Measurements from ENCODE around the gene IFITM2. TPM values are rescaled to one million over a fixed set of nuclear protein-coding genes. Genes with fewer than 3 reads are reported as not detected.
"Not testable (repeated sequence)": the region's sequence is repeated elsewhere in the genome, so short reads cannot be mapped to it uniquely, and the experiment has no call there.

IFITM2 gene
- total RNA-seq, 2 donors from 2014 or later, result 74.1 to 115 TPM

GRCh38 chr11:306645-307371 is 808 bp upstream of the IFITM2 start:
- Histone ChIP-seq H3K36me3 (no peaks in the 10 kb centered on the region), H3K27ac (peak overlapping the region; percentile 78), H3K9ac (ENCODE audit: low read depth in 2 of 2, low read length in 2 of 2) (peak overlapping the region in 1 of 2 donors; percentile 24), H3K4me3 (no peak overlapping the region), H3K27me3 (no peaks in the 10 kb centered on the region), H3K9me3 (no peaks in the 10 kb centered on the region), H3K4me1 (no peaks in the 10 kb centered on the region)
- intact Hi-C loops (cut with DNase I), result loop anchor here (5.0 kb wide), 1 partner anchor 50 kb away; no protein-coding TSS in a partner anchor
- TF ChIP-seq, protein P1, sequence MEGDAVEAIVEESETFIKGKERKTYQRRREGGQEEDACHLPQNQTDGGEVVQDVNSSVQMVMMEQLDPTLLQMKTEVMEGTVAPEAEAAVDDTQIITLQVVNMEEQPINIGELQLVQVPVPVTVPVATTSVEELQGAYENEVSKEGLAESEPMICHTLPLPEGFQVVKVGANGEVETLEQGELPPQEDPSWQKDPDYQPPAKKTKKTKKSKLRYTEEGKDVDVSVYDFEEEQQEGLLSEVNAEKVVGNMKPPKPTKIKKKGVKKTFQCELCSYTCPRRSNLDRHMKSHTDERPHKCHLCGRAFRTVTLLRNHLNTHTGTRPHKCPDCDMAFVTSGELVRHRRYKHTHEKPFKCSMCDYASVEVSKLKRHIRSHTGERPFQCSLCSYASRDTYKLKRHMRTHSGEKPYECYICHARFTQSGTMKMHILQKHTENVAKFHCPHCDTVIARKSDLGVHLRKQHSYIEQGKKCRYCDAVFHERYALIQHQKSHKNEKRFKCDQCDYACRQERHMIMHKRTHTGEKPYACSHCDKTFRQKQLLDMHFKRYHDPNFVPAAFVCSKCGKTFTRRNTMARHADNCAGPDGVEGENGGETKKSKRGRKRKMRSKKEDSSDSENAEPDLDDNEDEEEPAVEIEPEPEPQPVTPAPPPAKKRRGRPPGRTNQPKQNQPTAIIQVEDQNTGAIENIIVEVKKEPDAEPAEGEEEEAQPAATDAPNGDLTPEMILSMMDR (IDR thresholded peaks at IDR 0.05), result no peak
- no peak for DNase-seq

DNA sequence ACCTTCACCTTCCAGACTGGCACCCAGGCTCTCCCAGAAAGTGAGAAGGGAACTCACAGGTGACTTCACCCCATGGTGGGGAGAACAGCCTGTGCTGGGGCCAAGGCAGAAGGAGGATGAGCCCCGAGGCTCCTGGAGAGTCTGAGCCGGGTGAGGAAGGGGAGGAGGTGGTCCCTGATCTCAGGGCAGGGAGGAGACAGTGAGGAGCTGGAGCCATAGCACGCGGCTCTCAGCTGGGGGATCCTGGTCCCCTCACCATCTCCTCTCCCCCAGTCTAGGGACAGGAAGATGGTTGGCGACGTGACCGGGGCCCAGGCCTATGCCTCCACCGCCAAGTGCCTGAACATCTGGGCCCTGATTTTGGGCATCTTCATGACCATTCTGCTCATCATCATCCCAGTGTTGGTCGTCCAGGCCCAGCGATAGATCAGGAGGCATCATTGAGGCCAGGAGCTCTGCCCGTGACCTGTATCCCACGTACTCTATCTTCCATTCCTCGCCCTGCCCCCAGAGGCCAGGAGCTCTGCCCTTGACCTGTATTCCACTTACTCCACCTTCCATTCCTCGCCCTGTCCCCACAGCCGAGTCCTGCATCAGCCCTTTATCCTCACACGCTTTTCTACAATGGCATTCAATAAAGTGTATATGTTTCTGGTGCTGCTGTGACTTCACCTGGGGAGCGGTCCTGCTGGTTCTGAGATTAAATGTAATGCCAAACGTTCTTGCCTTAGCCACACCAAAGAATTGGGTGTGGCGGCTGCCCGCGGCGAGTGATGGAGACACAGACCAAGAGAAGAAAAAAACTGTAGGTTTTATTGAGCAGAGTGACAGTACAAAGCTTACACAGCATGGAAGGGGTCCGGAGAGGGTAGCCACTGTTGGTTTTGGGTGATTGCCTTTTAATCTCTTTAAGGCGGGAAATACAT is 1.4 kb downstream of the IFITM2 start:
- not testable (repeated sequence) for DNase-seq, H3K9me3 ChIP-seq, H3K4me1 ChIP-seq, H3K36me3 ChIP-seq, H3K27me3 ChIP-seq
- peak overlapping the region; percentile 78 for H3K27ac ChIP-seq
- peak overlapping the region; percentile 62 to 71 for H3K9ac ChIP-seq (ENCODE audit: low read depth in 2 of 2, low read length in 2 of 2)
- H3K4me3 ChIP-seq, result peak overlapping the region; percentile 33
- intact Hi-C loops (cut with DNase I), result loop anchor here (5.0 kb wide), 1 partner anchor 48 kb away; no protein-coding TSS in a partner anchor

GRCh38 chr11:309979-310572 is 2.5 kb downstream of the IFITM2 start:
- not testable (repeated sequence) for H3K27me3 ChIP-seq, DNase-seq, H3K36me3 ChIP-seq, H3K4me1 ChIP-seq, H3K9me3 ChIP-seq
- Histone ChIP-seq H3K9ac (ENCODE audit: low read depth in 2 of 2, low read length in 2 of 2) (peak overlapping the region in 1 of 2 donors; percentile 26), H3K4me3 (peak overlapping the region; percentile 33), H3K27ac (peak overlapping the region; percentile 78)
- intact Hi-C loops (cut with DNase I), result loop anchor here (5.0 kb wide), 1 partner anchor 47 kb away; no protein-coding TSS in a partner anchor

DNA sequence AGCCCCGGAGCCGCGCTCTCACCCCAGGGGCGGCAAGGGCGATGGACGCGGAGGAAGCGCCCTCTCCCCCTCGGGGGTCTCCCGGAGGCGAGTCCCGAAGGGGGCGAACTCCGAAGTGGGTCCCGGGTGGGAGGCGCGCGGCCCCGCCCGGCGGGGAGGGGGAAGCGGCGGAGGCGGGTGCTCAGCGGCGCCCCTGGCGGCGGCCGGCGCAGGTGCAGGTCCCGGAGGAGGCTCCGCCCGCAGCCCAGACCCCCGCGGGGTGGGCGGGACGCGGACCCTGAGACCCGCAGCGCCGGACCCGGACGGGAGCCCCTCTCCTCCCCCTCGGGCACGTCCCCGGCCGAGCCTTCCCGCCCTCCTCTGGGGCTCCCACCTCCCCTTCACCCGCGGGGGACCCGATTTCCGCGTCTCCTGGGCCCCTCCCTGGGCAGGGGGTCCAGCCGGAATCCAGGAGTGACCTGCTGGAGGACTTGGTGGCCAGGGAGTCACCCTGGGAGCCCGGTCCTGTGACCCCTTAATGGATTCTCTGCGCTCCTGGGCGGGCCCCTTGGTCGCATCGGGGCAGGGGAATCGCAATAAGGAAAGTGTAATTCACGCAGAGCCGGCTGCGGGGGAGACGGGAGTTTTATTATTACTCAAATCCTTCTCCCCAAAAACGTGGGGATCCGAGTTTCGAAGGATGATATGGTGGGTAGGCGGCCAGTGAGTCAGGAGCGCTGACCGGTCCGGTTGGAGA is 3.6 kb downstream of the IFITM2 start:
- Histone ChIP-seq H3K4me3 (peak overlapping the region; percentile 22), H3K9ac (ENCODE audit: low read depth in 2 of 2, low read length in 2 of 2) (peak overlapping the region in 1 of 2 donors; percentile 50), H3K27ac (peak overlapping the region; percentile 98)
- intact Hi-C loops (cut with DNase I); H3K9me3 ChIP-seq; H3K36me3 ChIP-seq; H3K4me1 ChIP-seq; H3K27me3 ChIP-seq; DNase-seq: not testable (repeated sequence)

GRCh38 chr11:312092-312816 is 4.6 kb downstream of the IFITM2 start:
- TF ChIP-seq, protein P1 (IDR thresholded peaks at IDR 0.05), result no peak
- DNase-seq, result no peak
- no peaks in the 10 kb centered on the region for H3K36me3 ChIP-seq
- peak overlapping the region; percentile 35 to 56 for H3K9ac ChIP-seq (ENCODE audit: low read depth in 2 of 2, low read length in 2 of 2)
- no peaks in the 10 kb centered on the region for H3K27me3 ChIP-seq
- peaks cover 8% of the 10 kb centered on the region for H3K4me1 ChIP-seq
- peak overlapping the region; percentile 98 for H3K27ac ChIP-seq
- H3K9me3 ChIP-seq, result no peaks in the 10 kb centered on the region
- intact Hi-C loops (cut with DNase I), result no loop called here
- H3K4me3 ChIP-seq, result peak overlapping the region; percentile 22

DNA sequence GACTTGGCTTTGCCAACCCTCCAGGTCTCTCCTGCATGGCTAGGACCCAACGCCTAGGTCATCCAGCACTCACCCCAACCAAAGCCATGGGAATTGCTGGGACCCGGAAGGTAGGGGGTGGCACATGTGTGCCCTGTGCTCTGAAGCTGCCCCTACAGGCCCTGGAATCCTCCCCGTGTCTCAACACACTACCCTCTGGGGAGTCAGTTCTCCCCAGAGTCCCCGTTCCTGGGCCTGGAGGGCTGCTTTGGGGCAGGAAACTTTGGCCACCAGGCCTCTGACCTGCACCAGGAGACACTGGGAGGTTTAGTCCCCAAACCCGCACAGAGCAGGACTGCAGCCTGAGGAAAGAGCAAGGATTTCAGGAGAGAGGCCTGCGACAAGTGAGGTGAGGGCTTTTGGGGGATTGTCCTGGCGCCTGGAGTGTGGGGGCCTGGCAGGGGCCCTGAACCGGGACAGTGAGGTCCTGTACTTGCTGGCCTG is 5.7 kb downstream of the IFITM2 start:
- Histone ChIP-seq H3K36me3 (no peaks in the 10 kb centered on the region), H3K4me1 (peaks cover 8% of the 10 kb centered on the region), H3K27me3 (no peaks in the 10 kb centered on the region), H3K27ac (peak overlapping the region; percentile 98), H3K4me3 (peak overlapping the region; percentile 58), H3K9me3 (no peaks in the 10 kb centered on the region), H3K9ac (ENCODE audit: low read depth in 2 of 2, low read length in 2 of 2) (peak overlapping the region; percentile 68 to 93)
- no peak for DNase-seq
- TF ChIP-seq, protein P1 (IDR thresholded peaks at IDR 0.05), result no peak
- intact Hi-C loops (cut with DNase I), result no loop called here
